Activated naive CD4-positive, alpha-beta T cell treated with anti-CD3 and anti-CD28 coated beads, Interleukin-2, amount 50 U/mL, for 24 hours (primary cell): ENCODE measurements around the gene ANKRD9.
"Not testable (repeated sequence)": the region's sequence is repeated elsewhere in the genome, so short reads cannot be mapped to it uniquely, and the experiment has no call there.

Experiments used
- H3K27ac Mint-ChIP-seq: one replicate; pipeline ENCODE4 v1.8.0; 2021; ENCODE audit warnings: mild to moderate bottlenecking, mixed read lengths
- H3K27me3 Mint-ChIP-seq: one replicate; pipeline ENCODE4 v1.8.0; 2021; ENCODE audit warnings: mixed read lengths
- H3K36me3 Mint-ChIP-seq: one replicate; pipeline ENCODE4 v1.8.0; 2021; ENCODE audit warnings: mixed read lengths
- H3K4me1 Mint-ChIP-seq: one replicate; pipeline ENCODE4 v1.8.0; 2021; ENCODE audit warnings: mixed read lengths
- H3K4me3 Mint-ChIP-seq: one replicate; pipeline ENCODE4 v1.8.0; 2021; ENCODE audit warnings: mild to moderate bottlenecking, mixed read lengths
- H3K9me3 Mint-ChIP-seq: one replicate; pipeline ENCODE4 v1.8.0; 2021; ENCODE audit warnings: mixed read lengths

ANKRD9 gene

GRCh38 chr14:102523200-102523568 lies 13.6 kb upstream of the ANKRD9 start:
- Mint-ChIP-seq H3K4me1 (peaks cover 31% of the 10 kb centered on the region), H3K4me3 (peak overlapping the region; percentile 73), H3K27me3 (no peaks in the 10 kb centered on the region), H3K36me3 (no peaks in the 10 kb centered on the region), H3K27ac (peak overlapping the region; percentile 52), H3K9me3 (no peaks in the 10 kb centered on the region)

- H3K27me3 Mint-ChIP-seq = not testable (repeated sequence)
These were observed 10.1 kb upstream of the ANKRD9 start for GRCh38 chr14:102519709-102520108.

GRCh38 chr14:102518063-102518648 lies 8.6 kb upstream of the ANKRD9 start:
- Mint-ChIP-seq H3K27ac (no peak overlapping the region), H3K4me3 (peak overlapping the region; percentile 54), H3K27me3 (no peaks in the 10 kb centered on the region), H3K4me1 (peaks cover 11% of the 10 kb centered on the region), H3K36me3 (no peaks in the 10 kb centered on the region), H3K9me3 (no peaks in the 10 kb centered on the region)

More at GRCh38 chr14:102519709-102520108, 10.1 kb upstream of the ANKRD9 start:
- not testable (repeated sequence) for H3K36me3 Mint-ChIP-seq, H3K27ac Mint-ChIP-seq, H3K4me3 Mint-ChIP-seq, H3K9me3 Mint-ChIP-seq
- peaks cover 23% of the 10 kb centered on the region for H3K4me1 Mint-ChIP-seq

- Mint-ChIP-seq H3K4me3 (peak overlapping the region; percentile 76), H3K4me1 (peaks cover 5% of the 10 kb centered on the region), H3K36me3 (no peaks in the 10 kb centered on the region), H3K27ac (peak overlapping the region; percentile 51), H3K27me3 (no peaks in the 10 kb centered on the region), H3K9me3 (no peaks in the 10 kb centered on the region)
These were observed 8.0 kb upstream of the ANKRD9 start for GRCh38 chr14:102517392-102518062.

GRCh38 chr14:102516531-102517391 lies 7.2 kb upstream of the ANKRD9 start:
- no peaks in the 10 kb centered on the region for H3K36me3 Mint-ChIP-seq
- H3K27me3 Mint-ChIP-seq = no peaks in the 10 kb centered on the region
- no peaks in the 10 kb centered on the region for H3K9me3 Mint-ChIP-seq
- peaks cover 4% of the 10 kb centered on the region for H3K4me1 Mint-ChIP-seq
- H3K27ac Mint-ChIP-seq = peak overlapping the region; percentile 82
- peak overlapping the region; percentile 87 for H3K4me3 Mint-ChIP-seq

- Mint-ChIP-seq H3K9me3 (no peaks in the 10 kb centered on the region), H3K27ac (no peak overlapping the region), H3K36me3 (no peaks in the 10 kb centered on the region), H3K4me3 (no peak overlapping the region), H3K4me1 (peaks cover 9% of the 10 kb centered on the region), H3K27me3 (no peaks in the 10 kb centered on the region)
These were observed 5.6 kb upstream of the ANKRD9 start for GRCh38 chr14:102514987-102515733.

GRCh38 chr14:102513899-102514772 lies 4.6 kb upstream of the ANKRD9 start:
- H3K27ac Mint-ChIP-seq = no peak overlapping the region

GRCh38 chr14:102512793-102513300 lies 3.3 kb upstream of the ANKRD9 start:
- peaks cover 12% of the 10 kb centered on the region for H3K4me1 Mint-ChIP-seq
- no peaks in the 10 kb centered on the region for H3K27me3 Mint-ChIP-seq
- H3K36me3 Mint-ChIP-seq = no peaks in the 10 kb centered on the region
- H3K9me3 Mint-ChIP-seq = no peaks in the 10 kb centered on the region
- H3K27ac Mint-ChIP-seq = no peak overlapping the region
- no peak overlapping the region for H3K4me3 Mint-ChIP-seq

More at GRCh38 chr14:102513899-102514772, 4.6 kb upstream of the ANKRD9 start:
- Mint-ChIP-seq H3K36me3 (no peaks in the 10 kb centered on the region), H3K4me3 (no peak overlapping the region), H3K9me3 (no peaks in the 10 kb centered on the region), H3K27me3 (no peaks in the 10 kb centered on the region), H3K4me1 (peaks cover 9% of the 10 kb centered on the region)

- H3K4me1 Mint-ChIP-seq = peaks cover 12% of the 10 kb centered on the region
- H3K27me3 Mint-ChIP-seq = no peaks in the 10 kb centered on the region
- H3K9me3 Mint-ChIP-seq = no peaks in the 10 kb centered on the region
- H3K36me3 Mint-ChIP-seq = no peaks in the 10 kb centered on the region
- H3K27ac Mint-ChIP-seq = peak overlapping the region; percentile 35
- H3K4me3 Mint-ChIP-seq = peak overlapping the region; percentile 30
These were observed 2.0 kb upstream of the ANKRD9 start for GRCh38 chr14:102511538-102511937.

GRCh38 chr14:102510616-102511520 lies 1.3 kb upstream of the ANKRD9 start:
- H3K36me3 Mint-ChIP-seq = no peaks in the 10 kb centered on the region
- H3K27ac Mint-ChIP-seq = no peak overlapping the region
- no peaks in the 10 kb centered on the region for H3K9me3 Mint-ChIP-seq
- H3K27me3 Mint-ChIP-seq = no peaks in the 10 kb centered on the region
- H3K4me1 Mint-ChIP-seq = peaks cover 8% of the 10 kb centered on the region
- peak overlapping the region; percentile 89 for H3K4me3 Mint-ChIP-seq

- H3K4me1 Mint-ChIP-seq = peaks cover 8% of the 10 kb centered on the region
- H3K9me3 Mint-ChIP-seq = no peaks in the 10 kb centered on the region
- H3K27me3 Mint-ChIP-seq = no peaks in the 10 kb centered on the region
- H3K27ac Mint-ChIP-seq = no peak overlapping the region
- H3K36me3 Mint-ChIP-seq = no peaks in the 10 kb centered on the region
- H3K4me3 Mint-ChIP-seq = peak overlapping the region; percentile 49
These were observed 516 bp downstream of the ANKRD9 start for GRCh38 chr14:102508774-102509745.

GRCh38 chr14:102508410-102508773 lies 1.2 kb downstream of the ANKRD9 start:
- Mint-ChIP-seq H3K27ac (no peak overlapping the region), H3K36me3 (no peaks in the 10 kb centered on the region), H3K4me1 (peaks cover 8% of the 10 kb centered on the region), H3K27me3 (no peaks in the 10 kb centered on the region), H3K9me3 (no peaks in the 10 kb centered on the region), H3K4me3 (peak overlapping the region; percentile 49)

- no peaks in the 10 kb centered on the region for H3K27me3 Mint-ChIP-seq
- no peaks in the 10 kb centered on the region for H3K36me3 Mint-ChIP-seq
- H3K4me3 Mint-ChIP-seq = peak overlapping the region; percentile 31
- H3K4me1 Mint-ChIP-seq = peaks cover 8% of the 10 kb centered on the region
- no peaks in the 10 kb centered on the region for H3K9me3 Mint-ChIP-seq
- no peak overlapping the region for H3K27ac Mint-ChIP-seq
These were observed 1.7 kb downstream of the ANKRD9 start for GRCh38 chr14:102507857-102508312.
